Measurements from ENCODE around the gene ALG8.
"Not testable (repeated sequence)": the region's sequence is repeated elsewhere in the genome, so short reads cannot be mapped to it uniquely, and the experiment has no call there.

ALG8 gene

DNA sequence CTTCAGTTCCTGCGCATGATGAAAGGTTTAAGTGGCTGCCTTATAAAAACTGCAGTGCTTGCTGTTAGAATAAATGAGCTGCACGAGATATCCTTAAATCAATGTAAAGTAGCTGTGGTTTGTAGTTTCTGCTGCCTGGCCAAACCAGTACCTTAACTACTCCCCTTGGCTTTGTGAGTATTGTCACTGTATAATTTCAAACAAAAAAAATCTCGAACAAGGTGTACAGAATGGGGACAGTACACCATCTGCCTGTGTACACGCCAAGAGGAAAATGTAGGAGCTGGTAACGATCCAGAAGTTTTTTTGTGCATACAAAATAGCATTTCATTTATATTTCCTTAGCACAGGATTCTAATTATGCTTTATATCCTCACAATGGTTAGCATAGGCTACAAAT, 39.2 kb downstream of the ALG8 start:
- FAIRE-seq = no peak

DNA sequence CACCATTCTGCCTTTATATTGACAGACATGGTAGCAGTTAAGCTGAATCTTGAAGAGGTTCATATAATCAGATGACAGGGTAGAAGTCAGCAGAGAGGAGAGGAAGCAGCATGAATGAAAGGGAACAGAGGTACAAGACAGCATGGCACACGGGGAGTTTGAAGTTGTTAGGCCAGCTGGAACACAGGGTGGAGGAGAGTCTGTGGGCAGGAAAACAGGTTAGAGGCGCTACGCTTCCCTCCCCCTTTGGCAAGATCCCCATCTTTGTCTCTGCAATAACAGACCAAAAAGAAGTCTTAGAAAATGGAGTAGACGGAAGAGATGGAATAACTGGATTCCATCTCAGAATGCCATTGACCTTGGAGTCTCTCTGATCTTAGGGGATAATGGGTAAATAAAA, 39.8 kb downstream of the ALG8 start:
- FAIRE-seq = no peak

DNA sequence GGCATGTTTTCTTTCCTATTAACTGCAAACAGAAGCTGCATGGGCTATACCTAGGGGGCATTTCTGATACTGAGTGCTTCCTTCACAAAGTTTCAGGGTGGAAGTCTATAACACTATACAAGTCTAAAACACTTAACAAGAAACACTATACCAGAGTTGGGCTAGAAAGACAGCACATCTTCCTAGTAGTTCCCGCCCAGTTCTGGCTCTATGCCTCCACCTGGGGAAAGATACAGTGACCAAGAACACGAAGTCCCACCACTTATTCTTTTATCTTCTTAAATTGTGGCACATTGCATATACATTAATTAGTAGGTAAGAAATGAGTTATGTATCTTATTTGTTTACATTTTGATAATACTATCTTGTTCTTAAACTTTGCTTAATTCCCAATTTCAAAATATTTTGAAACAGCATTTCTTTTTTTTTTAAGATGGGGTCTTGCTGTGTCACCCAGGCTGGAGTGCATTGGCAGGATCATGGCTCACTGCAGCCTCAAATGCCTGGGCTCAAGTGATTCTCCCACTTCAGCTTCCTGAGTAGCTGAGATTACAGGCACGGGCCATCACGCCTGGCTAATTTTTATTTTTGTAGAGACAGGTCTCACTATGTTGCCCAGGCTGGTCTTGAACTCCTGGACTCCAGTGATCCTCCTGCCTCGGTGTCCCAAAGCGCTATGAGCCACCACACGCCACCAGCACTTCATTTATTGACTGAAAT, 41.6 kb downstream of the ALG8 start:
- FAIRE-seq = no peak

DNA sequence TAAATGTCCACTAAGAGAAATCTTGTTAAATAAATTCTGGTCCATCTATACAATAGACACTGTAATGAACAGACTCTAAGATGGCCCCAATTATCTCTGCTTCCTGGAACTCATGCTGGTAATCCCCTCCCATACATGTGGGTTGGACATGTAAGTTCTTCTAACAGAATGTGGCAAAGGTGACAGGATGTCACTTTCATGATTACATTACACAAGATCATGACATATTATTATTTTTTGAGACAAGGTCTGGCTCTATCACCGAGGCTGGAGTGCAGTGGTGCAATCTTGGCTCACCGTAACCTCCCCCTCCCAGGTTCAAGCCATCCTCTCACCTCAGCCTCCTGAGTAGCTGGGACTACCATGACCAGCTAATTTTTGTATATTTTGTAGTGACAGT, 45.2 kb downstream of the ALG8 start:
- FAIRE-seq = no peak

DNA sequence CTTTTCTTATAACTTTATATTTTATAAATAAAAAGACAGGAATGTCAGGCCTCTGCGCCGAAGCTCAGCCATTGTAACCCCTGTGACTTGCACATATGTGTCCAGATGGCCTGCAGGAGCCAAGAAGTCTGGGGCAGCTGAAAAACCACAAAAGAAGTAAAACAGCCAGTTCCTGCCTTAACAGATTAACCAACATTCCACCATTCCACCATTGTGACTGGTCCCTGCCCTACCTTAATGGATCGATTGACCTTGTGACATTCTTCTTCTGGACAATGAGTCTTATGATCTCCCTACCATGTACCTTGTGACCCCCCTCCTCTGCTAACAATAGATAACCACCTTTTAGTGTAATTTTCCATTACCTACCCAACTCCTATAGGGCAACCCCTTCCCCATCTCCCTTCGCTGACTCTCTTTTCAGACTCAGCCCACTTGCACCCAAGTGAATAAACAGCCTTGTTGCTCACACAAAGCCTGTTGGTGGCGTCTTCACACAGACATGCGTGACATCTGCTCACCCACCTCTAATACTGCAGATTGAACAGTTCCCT, 52.8 kb downstream of the ALG8 start:
- not testable (repeated sequence) for FAIRE-seq

DNA sequence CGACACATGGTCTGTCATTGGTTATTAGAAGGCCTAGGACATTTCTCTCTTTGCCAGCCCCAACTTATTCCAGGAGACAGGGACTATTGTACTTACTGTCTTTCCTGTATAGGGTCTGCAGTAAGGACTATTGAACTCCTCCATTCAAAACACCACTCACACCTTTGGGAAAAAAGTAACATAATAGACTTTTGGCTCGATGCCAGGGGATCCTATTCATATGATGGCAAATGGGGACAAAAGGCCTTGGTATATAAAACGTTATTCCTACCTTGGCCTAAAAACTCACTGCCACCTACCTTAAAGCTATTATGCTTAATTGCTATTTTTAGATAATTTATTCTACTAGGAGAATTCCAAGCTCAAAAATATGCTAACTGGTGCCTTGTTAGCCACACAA, 53.5 kb downstream of the ALG8 start:
- no peak for FAIRE-seq

DNA sequence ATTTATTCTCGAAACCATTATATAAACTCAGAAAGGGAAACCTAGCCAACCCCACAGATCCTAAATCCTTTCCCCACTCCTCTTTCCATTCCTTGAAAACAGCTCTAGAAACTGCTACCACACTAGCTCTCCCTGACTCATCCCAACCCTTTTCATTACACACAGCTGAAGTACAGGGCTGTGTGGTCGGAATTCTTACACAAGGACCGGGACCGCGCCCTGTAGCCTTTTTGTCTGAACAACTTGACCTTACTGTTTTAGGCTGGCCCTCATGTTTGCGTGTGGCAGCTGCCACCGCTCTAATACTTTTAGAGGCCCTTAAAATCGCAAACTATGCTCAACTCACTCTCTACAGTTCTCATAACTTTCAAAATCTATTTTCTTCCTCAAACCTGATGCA, 54.9 kb downstream of the ALG8 start:
- not testable (repeated sequence) for FAIRE-seq

DNA sequence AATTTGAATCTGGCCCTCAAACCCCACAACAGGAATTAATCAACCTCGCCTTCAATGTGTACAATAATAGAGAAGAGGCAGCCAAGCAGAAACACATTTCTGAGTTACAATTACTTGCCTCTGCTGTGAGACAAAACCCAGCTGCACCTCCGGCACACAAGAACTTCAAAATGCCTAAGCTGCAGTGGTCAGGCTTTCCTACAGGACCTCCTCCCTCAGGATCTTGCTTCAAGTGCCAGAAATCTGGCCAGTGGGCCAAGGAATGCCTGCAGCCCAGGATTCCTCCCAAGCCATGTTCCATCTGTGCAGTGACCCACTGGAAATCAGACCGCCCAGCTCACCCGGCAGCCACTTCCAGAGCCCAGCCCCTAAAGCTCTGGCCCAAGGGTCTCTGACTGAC, 56.4 kb downstream of the ALG8 start:
- FAIRE-seq = no peak

DNA sequence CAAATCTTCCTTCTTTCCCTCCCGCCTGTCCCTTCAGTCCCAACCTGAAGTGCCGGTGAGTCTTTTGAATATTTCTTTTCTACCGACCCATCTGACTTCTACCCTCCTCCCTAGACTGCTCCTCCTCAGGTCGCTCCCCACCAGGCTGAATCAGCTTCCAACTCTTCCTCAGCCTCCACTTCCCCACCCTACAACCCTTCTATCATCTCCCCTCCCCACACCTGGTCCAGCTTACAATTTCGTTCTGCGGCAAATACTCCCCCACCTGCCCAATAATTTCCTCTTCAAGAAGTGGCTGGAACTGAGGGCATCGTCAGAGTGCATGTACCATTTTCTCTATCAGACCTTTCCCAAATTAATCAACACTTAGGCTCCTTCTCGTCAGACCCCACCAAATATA, 57.3 kb downstream of the ALG8 start:
- no peak for FAIRE-seq

DNA sequence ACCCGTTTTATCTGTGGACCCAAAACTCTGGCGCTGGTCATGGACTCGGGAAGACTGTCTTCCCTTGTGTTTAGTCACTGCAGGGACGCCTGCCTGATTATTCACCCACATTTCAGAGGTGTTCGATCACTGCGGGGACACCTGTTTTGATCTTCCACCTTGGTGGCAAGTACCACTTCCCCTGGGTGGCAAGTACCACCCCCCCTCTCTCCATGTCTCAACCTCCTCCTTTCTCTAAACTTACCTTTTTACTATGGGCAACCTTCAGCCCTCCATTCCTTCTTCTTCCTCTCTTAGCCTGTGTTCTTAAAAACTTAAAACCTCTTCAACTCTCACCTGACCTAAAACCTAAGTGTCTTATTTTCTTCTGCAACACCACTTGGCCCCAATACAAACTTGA, 57.8 kb downstream of the ALG8 start:
- FAIRE-seq = no peak

DNA sequence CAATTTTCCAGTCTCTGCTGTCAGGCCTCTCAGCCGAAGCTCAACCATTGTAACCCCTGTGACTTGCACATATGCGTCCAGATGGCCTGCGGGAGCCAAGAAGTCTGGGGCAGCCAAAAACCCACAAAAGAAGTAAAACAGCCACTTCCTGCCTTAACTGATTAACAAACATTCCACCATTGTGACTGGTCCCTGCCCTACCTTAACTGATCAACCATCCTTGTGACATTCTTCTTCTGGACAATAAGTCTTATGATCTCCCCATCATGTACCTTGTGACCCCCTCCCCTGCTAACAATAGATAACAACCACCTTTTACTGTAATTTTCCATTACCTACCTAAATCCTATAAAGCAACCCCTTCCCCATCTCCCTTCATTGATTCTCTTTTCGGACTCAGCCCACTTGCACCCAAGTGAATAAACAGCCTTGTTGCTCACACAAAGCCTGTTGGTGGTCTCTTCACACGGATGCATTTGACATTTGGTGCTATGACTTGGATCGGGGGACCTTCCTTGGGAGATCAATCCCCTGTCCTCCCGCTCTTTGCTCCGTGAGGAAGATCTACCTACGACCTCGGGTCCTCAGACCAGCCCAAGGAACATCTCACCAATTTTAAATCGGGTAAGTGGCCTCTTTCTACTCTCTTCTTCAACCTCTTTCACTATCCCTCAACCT, 58.5 kb downstream of the ALG8 start:
- no peak for FAIRE-seq

DNA sequence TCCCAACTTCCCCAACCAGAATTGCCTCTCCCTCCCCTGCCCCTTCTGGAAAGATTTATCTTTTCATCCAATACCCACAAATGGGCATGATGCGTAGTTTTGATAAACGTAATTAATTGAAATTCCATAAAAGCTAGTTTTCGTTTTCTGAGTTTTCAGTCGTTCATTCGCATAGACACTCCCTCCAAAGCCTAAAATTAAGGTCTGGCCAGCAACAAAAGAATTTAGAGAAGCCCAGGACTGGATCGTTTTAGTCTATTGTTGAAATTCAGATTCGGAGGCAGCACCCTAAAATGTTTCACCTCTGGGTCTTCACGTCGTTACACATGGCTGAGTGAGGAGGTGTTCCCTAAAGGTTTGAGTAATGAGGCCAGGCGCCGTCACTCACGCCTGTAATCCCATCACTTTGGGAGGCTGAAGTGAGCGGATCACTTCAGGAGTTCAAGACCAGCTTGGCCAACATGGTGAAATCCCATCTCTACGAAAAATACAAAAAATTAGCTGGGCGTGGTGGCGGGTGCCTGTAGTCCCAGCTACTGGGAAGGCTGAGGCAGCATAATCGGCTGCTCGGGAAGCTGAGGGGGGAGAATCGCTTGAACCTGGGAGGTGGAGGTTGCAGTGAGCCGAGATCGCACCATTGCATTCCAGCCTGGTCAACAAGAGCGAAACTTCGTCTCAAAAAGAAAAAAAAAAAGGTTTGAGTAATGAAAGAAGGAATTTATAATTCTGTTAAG, 59.2 kb downstream of the ALG8 start:
- FAIRE-seq = no peak

DNA sequence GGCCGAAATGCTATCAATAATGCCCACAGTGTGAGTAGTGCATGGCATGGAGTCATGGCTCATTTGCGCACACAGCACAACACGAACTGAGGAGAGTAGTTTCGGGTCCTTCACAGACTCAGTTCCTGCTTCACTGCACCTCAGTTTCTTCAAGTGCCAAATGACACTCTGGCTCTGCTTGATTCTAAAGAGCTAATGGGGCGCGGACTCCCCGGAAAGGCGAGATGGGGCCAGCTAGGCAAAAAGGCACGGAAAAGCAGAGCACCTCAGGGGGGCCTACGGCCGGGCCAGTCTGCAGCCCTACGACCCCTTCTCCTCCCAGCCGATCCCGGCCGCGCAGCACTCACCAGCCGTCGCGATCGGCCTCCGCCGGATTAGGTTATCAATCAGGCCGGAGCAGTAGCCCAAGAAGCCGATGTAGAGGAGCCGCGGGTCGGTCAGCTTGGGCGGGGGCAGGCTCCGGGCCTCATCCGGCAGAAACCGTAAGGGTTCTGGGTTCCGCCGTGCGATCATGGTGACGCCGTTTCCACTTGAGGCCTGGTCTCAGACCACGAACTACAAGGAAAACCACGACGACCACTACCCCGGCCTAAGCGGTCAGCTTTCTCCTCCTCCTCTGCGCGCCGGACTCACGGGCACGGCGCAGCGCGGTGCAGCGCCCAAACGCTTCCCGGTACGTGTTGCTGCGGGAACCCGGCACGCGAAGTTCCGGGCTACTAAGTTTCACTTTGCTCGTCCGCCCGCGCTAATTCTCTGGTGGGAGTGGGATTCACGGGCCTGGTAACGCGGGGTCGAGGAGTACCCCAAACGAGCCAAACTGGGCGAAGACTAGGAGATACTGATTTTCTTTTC, 60.0 kb downstream of the ALG8 start, which contains the start of gene NDUFC2:
NDUFC2 (minus strand) TSS at position 631 of the 852 bp plus-strand sequence; CDS start at position 513, 118 bp downstream.
- no peak for FAIRE-seq

DNA sequence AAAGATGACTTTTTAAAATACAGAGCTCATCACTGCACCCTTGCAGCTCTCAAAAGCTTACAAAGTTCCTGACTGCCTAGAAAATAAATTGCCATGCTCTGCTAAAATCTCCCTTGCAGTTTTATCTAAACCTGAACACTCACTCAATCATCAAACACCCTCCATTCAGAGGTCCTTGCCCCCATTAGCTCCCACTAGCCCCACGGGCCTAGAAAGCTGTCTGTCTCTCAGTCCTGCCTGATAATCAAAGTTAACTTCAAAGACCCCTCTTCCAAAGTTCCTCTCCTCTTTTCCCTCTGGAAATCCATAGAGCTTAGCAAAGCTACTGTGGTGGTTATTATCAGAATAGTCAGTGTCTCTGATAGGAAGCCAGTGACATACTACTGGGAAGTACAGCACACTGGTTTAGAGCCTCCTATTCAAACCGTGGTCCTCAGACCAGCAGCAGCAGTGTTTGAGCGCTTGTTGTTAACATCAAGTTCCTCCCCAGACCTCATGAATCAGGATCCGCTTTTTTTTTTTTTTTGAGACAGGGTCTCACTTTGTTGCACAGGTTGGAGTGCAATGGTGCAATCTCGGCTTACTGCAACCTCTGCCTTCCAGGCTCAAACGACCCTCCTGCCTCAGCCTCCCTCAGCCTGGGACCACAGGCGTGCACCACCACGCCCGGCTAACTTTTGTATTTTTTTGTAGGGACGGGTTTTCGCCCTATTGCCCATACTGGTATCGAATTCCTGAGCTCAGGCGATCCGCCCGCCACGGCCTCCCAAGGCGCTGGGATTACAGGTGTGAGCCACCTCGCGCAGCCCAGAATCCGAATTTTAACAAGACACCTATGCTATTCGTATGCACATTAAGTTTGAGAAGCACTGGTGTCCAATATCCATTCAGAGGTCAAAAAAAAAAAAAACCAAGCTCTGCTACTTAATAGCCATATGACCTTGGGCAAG, 60.9 kb downstream of the ALG8 start:
- FAIRE-seq = no peak

DNA sequence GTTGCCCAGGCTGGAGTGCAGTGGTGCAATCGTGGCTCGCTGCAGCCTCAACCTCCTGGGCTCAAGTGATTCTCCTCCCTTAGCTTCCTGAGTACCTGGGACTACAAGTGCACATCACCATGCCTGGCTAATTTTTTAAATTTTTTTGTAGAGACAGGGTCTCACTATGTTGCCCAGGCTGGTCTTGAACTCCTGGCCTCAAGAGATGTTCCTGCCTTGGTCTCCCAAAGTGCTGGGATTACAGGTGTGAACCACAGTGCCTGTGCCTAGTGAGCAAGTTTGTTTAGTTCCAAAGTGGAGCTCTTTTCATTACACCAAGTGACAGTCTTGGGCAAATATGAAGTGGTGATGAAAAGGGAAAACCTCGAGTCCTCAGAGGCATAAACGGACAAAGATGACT, 61.8 kb downstream of the ALG8 start:
- FAIRE-seq = not testable (repeated sequence)

DNA sequence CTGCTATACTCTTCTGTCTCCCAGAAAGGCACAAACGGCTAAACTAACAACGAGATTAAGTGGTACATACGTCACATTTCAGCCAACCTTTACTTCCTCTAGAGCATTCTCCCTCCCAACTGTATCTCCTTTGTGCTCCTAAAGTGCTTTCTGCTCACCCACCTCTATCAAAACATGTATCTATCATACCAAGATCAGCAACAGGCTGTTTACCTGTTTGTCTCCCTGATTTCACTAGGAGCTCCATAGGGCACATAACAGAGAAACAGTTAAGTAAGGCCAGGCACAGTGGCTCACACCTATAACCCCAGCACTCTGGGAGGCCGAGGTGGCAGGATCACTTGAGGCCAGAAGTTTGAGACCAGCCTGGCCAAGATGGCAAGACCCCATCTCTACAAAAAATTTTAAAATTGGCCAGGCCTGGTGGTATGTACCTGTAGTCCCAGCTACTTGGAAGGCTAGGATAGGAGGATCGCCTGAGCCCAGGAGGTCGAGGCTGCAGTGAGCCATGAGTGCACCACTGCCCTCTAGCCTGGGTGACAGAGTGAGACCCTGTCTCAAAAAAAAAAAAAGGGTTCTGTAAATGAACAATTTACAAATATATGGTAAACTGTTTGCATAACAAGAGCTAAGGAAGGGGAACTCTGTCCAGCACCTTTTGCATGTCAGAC, 62.6 kb downstream of the ALG8 start:
- FAIRE-seq = no peak

DNA sequence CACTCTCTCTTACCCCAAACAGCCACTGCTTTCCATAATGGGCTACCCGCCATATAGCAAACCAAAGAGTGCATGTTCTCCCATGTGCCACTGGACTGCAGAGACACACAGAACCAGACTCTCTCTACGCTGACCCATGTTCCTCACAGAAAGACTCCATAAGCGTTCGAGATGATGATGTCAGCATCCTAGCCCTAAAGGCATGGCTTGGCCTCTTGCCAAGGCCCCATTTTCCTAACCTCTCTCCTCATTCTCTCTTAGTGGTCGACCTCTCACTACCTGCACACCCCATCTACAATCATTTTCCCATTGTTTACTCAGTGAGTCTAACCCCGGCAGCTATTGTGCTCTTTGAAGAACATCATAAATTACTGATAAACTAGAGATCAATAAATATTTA, 64.7 kb downstream of the ALG8 start:
- no peak for FAIRE-seq

DNA sequence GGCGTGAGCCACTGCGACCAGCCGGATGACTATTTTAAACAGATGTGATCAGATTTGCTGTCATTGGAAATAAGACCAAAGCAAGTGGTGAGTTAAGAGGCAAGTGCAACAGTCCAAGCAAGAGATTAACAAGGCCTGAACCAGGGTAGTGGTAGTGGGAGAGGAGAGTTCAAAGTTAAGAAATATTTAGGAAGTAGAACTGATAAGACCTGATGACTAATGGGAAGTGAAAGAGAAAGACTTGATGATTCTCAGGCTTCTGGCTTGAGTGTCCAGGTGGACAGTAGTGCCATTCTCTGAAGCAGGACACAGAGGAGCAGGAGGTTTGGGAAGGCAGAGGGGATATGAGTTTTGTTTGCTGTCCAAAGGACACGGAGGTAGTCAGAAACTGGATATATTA, 67.0 kb downstream of the ALG8 start:
- no peak for FAIRE-seq

DNA sequence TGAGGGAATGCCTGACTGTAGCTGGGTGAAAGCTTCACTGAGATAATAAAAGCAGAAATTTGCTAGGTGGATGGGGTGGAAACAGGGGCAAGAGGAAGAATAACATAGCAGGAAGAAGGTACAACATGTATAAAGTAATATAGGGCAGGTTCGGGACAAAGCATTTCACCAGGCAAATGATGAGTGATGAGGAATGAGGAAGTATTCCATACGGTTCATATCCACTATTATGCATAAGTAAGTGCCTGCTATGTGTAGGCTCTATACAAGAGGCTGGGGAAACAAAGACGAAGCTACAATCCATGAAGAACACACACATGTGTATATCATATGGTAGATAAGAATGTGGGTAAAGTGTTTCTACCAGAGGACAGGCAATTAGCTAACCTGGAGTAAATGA, 67.7 kb downstream of the ALG8 start:
- no peak for FAIRE-seq

DNA sequence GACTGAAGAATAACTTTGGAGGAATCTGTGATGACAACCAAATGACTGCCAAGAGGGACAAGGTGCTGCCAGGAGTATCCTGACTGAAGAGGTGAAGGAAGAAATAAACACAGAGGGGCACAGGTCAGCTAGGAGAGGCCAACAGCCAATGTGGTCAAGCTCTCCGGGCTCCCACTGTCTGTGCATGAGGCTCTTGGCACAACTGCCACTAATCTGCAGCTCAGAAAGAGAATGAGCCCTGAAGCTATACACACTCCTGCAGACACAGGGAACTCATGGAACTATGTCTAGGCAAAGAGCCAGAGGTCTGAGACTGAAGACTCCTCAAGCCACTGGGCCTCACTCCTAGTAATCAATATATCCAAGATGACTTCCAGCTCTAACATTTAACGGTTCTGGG, 68.8 kb downstream of the ALG8 start:
- no peak for FAIRE-seq

DNA sequence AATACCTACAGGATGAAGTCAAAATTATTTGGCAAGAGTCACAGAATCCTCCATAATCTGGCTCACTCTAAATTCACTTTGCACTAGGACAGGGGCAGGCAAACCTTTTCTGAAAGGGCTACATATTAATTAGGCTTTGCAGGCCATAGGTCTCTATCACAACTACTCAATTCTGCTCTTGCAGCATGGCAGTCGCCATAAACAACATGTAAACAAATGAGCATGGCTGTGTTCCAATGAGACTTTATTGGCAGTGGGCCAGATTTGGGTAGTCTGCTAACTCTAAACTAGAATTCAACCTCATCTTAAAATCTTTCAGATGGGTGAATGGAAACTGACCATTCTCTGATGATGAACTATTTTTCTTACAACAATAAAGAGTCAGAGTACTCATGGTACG, 70.0 kb downstream of the ALG8 start:
- FAIRE-seq = no peak

All from endometrium (tissue), 2 donors.